Activated B cell treated with CpG ODN at 0.5 μM for 24 hours (primary cell): ENCODE measurements around the gene CTDP1. TPM values are rescaled to one million over a fixed set of nuclear protein-coding genes. Genes with fewer than 3 reads are reported as not detected.

Source experiments
- ATAC-seq: fragments of 200-7000 bp; cut with Tn5 transposase; one replicate; pipeline ENCODE4 v1.10.0; 2021; ENCODE audit warnings: low read depth, mild to moderate bottlenecking, moderate library complexity
- CTCF ChIA-PET: fragments of 350-600 bp; sonication (Branson Sonifier 250); formaldehyde crosslinking; loops from one replicate; lab custom pipeline; 2021; ENCODE audit warnings: antibody characterized with exemption; lab: Charles Lee
- POLR2A ChIA-PET: fragments of 350-600 bp; sonication (Branson Sonifier 250); formaldehyde crosslinking; loops from one replicate; lab custom pipeline; 2021; ENCODE audit warnings: antibody characterized with exemption; lab: Charles Lee
- DNase-seq: peaks from one replicate; pipeline ENCODE4 v3.0.0; 2022
- H3K27ac Mint-ChIP-seq: one replicate; pipeline ENCODE4 v1.8.0; 2020; ENCODE audit warnings: mixed read lengths
- H3K27me3 Mint-ChIP-seq: one replicate; pipeline ENCODE4 v1.8.0; 2021; ENCODE audit warnings: mixed read lengths
- H3K36me3 Mint-ChIP-seq: one replicate; pipeline ENCODE4 v1.8.0; 2021; ENCODE audit warnings: low read depth, mixed read lengths
- H3K4me1 Mint-ChIP-seq: one replicate; pipeline ENCODE4 v1.8.0; 2021; ENCODE audit warnings: mixed read lengths
- H3K4me3 Mint-ChIP-seq: one replicate; pipeline ENCODE4 v1.8.0; 2020; ENCODE audit warnings: mild to moderate bottlenecking, mixed read lengths
- H3K9me3 Mint-ChIP-seq: one replicate; pipeline ENCODE4 v1.8.0; 2020; ENCODE audit warnings: mixed read lengths
- intact Hi-C: fragments of 100-400 bp; cut with micrococcal nuclease; formaldehyde crosslinking; loops from one replicate; pipeline ENCODE4 v1.15.1; 2024
- total RNA-seq: library from RNA; stranded (reverse); gene quantifications from 2 replicates; pipeline ENCODE4 v1.2.3, GENCODE V29; 2022
- TF ChIP-seq, protein P1 (sequence below): fragments of 200-600 bp; IDR thresholded peaks from one replicate; pipeline ENCODE4 v1.8.0; 2022; ENCODE audit warnings: antibody characterized with exemption, mild to moderate bottlenecking

CTDP1 gene
- total RNA-seq, 1 donor from 2014 or later: 33.8 TPM

- TF ChIP-seq, protein P1, sequence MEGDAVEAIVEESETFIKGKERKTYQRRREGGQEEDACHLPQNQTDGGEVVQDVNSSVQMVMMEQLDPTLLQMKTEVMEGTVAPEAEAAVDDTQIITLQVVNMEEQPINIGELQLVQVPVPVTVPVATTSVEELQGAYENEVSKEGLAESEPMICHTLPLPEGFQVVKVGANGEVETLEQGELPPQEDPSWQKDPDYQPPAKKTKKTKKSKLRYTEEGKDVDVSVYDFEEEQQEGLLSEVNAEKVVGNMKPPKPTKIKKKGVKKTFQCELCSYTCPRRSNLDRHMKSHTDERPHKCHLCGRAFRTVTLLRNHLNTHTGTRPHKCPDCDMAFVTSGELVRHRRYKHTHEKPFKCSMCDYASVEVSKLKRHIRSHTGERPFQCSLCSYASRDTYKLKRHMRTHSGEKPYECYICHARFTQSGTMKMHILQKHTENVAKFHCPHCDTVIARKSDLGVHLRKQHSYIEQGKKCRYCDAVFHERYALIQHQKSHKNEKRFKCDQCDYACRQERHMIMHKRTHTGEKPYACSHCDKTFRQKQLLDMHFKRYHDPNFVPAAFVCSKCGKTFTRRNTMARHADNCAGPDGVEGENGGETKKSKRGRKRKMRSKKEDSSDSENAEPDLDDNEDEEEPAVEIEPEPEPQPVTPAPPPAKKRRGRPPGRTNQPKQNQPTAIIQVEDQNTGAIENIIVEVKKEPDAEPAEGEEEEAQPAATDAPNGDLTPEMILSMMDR: no peak
- Mint-ChIP-seq H3K27me3 (no peaks in the 10 kb centered on the region), H3K4me3 (peak overlapping the region; percentile 97), H3K9me3 (no peaks in the 10 kb centered on the region), H3K27ac (peak overlapping the region; percentile 98), H3K36me3 (peaks cover 16% of the 10 kb centered on the region), H3K4me1 (peaks cover 43% of the 10 kb centered on the region)
- ATAC-seq: peak; percentile 90
- ChIA-PET CTCF (interaction anchor here (1.0 kb wide), 1 partner anchor 34 kb away, joined by 3 read pairs; no protein-coding TSS in a partner anchor), POLR2A (interaction anchor here (0.7 to 1.4 kb wide), 11 partner anchors 54 to 611 kb away, joined by 3 to 11 read pairs (median 4); partner anchors contain the start of gene RBFA)
- intact Hi-C loops: loop anchor here (1.0 to 2.0 kb wide), 13 partner anchors 35 to 610 kb away; partner anchors contain the start of genes ADNP2, ATP9B, NFATC1 and RBFA
- DNase-seq: peak; percentile 98
Measured at GRCh38 chr18:79678665-79679551, 695 bp upstream of the CTDP1 start.

DNA sequence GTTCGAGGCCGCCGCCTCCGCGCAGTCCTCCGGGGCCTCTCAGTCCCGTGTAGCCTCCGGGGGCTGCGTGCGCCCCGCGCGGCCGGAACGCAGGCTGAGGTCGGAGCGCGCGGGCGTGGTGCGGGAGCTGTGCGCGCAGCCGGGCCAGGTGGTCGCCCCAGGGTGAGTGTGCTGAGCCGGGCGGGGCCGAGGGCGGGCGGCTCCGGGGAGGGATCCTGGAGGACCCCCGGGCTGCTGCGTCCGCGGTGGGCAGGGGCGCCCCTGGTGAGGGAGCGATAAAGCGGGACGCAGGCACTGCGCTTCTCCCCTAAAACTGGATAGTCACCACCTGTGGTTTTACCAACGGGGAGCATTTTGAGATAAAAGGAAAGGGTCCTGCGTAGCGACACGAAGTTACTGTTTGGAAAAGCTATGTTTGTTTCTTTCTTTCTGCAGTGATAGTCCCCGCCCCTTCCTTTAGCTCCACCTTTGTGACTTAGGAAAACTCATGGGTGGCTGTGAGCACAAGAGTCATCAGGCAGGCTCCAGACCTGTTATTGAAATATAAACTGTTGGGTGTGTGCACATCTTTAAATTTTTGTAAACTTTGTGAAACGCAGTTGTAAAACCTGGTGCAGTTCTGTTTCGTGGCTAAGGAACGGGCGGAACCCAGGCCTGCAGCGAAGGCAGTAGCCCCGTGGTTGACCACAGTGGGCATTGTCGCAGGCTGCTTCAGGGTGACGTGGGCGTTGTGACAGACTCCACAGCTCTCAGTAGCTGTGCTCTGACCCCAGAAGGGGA, 687 bp downstream of the CTDP1 start:
- H3K27ac Mint-ChIP-seq: peak overlapping the region; percentile 70
- no peaks in the 10 kb centered on the region for H3K27me3 Mint-ChIP-seq
- ChIA-PET POLR2A (interaction anchor here (1.0 to 1.3 kb wide), 2 partner anchors 307 to 353 kb away, joined by 4 to 7 read pairs; partner anchors contain the start of gene RBFA), CTCF (no interaction called here)
- DNase-seq: no peak
- no peaks in the 10 kb centered on the region for H3K9me3 Mint-ChIP-seq
- intact Hi-C loops: no loop called here
- TF ChIP-seq, protein P1: no peak
- no peak for ATAC-seq
- peaks cover 47% of the 10 kb centered on the region for H3K4me1 Mint-ChIP-seq
- H3K36me3 Mint-ChIP-seq: peaks cover 15% of the 10 kb centered on the region
- H3K4me3 Mint-ChIP-seq: peak overlapping the region; percentile 81

GRCh38 chr18:79680891-79681339, 1.3 kb downstream of the CTDP1 start:
- Mint-ChIP-seq H3K27ac (peak overlapping the region; percentile 70), H3K36me3 (peaks cover 15% of the 10 kb centered on the region), H3K4me3 (peak overlapping the region; percentile 81), H3K4me1 (peaks cover 47% of the 10 kb centered on the region), H3K27me3 (no peaks in the 10 kb centered on the region), H3K9me3 (no peaks in the 10 kb centered on the region)
- TF ChIP-seq, protein P1: no peak
- DNase-seq (no peak), ATAC-seq (no peak)
- ChIA-PET POLR2A (interaction anchor here (1.0 to 1.3 kb wide), 2 partner anchors 306 to 353 kb away, joined by 4 to 7 read pairs; partner anchors contain the start of gene RBFA), CTCF (no interaction called here)
- intact Hi-C loops: no loop called here

DNA sequence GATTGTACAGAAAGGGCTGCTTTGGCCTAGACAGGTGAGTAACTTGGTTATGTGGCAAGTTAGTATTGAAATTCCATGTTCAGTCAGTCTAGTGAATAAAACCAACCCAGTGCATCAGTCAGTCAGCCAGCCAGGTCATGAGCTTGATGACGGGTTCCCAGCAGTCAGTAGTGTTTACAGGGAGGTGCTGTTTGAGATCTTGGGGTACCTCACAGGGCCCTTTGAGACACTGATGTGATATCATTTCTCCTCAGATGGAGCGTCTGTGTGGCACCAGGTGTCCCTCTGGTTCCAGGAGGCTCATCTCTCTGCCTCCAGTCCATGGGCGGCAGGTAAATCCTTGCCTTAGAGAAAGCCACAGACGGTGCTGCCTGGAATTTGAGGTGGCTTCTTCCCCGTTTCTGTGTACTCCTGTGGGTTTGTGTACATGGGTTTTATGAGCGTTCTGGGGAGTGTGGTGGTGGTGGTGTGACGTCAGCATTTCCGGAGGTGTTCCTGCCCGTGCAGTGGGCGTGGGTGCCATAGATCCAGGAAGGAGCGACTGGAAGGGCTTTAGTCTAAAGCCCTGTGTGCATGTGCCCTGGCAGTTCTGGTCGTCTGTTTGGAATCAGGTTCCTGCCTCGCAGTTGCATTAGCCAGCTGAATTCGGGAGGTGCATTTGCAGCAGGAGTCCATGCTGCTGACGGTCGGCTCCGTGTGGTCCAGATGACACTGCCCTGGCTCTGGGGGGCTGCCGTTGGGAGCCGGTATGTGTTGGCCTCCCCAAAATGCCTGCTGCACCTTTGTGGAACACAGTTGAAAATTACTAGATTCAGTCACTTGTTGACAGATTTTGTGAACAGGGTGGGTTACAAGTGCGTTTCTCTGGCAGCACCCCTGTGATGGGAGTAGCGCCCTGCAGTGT, 2.1 kb downstream of the CTDP1 start:
- TF ChIP-seq, protein P1: no peak
- Mint-ChIP-seq H3K9me3 (no peaks in the 10 kb centered on the region), H3K27ac (peak overlapping the region; percentile 59), H3K4me1 (peaks cover 50% of the 10 kb centered on the region), H3K4me3 (peak overlapping the region; percentile 81), H3K27me3 (no peaks in the 10 kb centered on the region), H3K36me3 (peaks cover 19% of the 10 kb centered on the region)
- no peak for DNase-seq
- POLR2A ChIA-PET: no interaction called here
- ATAC-seq: no peak
- intact Hi-C loops: no loop called here
- CTCF ChIA-PET: no interaction called here
